Fibroblast of skin of left biceps (primary cell): Measurements from ENCODE around the gene USF2.
"Not testable (repeated sequence)": the region's sequence is repeated elsewhere in the genome, so short reads cannot be mapped to it uniquely, and the experiment has no call there.

ENCODE experiments used
- DNase-seq, 2 experiments: peaks; one replicate each; pipeline ENCODE4 v3.0.0-alpha.2; 2013; ENCODE audit warnings: low read depth in 2 of 2

The USF2 gene

GRCh38 chr19:35268536-35269437, at the start of gene USF2:
Gene USF2, plus strand, starts transcription at chr19:35268962. Its CDS starts 140 bp downstream, at chr19:35269102.
- DNase-seq: peak; percentile 8 to 36

- DNase-seq: no peak
These were observed 49.8 kb upstream of the USF2 start for GRCh38 chr19:35219008-35219407.

- no peak for DNase-seq
These were observed 48.3 kb upstream of the USF2 start for GRCh38 chr19:35220315-35220921.

- DNase-seq: not testable (repeated sequence)
These were observed 47.7 kb upstream of the USF2 start for GRCh38 chr19:35220973-35221590.

- DNase-seq: no peak
These were observed 46.3 kb upstream of the USF2 start for GRCh38 chr19:35222373-35223015.

- DNase-seq: no peak
These were observed 45.5 kb upstream of the USF2 start for GRCh38 chr19:35223084-35223790.

- DNase-seq: no peak
These were observed 44.8 kb upstream of the USF2 start for GRCh38 chr19:35223862-35224505.

GRCh38 chr19:35224681-35225571, 43.8 kb upstream of the USF2 start:
- no peak for DNase-seq

GRCh38 chr19:35225951-35226350, 42.8 kb upstream of the USF2 start:
- DNase-seq: no peak

- DNase-seq: no peak
These were observed 42.0 kb upstream of the USF2 start for GRCh38 chr19:35226748-35227147.

- DNase-seq: no peak
These were observed 40.4 kb upstream of the USF2 start, which contains the start of gene FAM187B for GRCh38 chr19:35228177-35228930. Gene FAM187B, minus strand, starts transcription at chr19:35228739. Its CDS starts 59 bp downstream, at chr19:35228680.

- no peak for DNase-seq
These were observed 39.2 kb upstream of the USF2 start for GRCh38 chr19:35229601-35230000.

- no peak for DNase-seq
These were observed 36.7 kb upstream of the USF2 start for GRCh38 chr19:35231956-35232645.

GRCh38 chr19:35232912-35233311, 35.9 kb upstream of the USF2 start:
- no peak for DNase-seq

GRCh38 chr19:35236638-35237400, 31.9 kb upstream of the USF2 start:
- DNase-seq: no peak

- not testable (repeated sequence) for DNase-seq
These were observed 29.2 kb upstream of the USF2 start for GRCh38 chr19:35239597-35239996.

GRCh38 chr19:35240327-35240726, 28.4 kb upstream of the USF2 start:
- no peak for DNase-seq

GRCh38 chr19:35241417-35241816, 27.3 kb upstream of the USF2 start:
- DNase-seq: no peak
